ENCODE data around the gene VWCE.

The VWCE gene

DNA sequence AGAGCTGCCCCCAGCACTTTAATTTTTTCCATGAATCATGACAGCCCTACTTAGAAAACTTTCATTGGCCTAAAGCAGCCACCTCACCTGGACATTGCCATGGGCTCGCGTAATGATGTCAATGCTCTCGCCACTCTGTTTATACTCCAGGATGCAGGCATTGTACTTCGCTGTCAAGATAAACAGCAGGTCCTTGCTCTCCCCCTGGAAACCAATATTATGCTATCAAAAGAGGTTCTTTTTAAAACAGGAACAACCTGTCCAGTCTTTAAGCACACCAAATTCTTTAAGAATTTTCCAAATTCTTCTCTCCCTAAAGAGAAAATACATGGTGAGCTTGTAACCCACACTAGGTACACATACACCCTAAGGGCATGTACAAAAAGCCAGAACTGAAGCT lies 34.8 kb upstream of the VWCE start:
- H3K36me3 ChIP-seq (ENCODE audit: control insufficient read depth, low read length), result peaks cover 69% of the 10 kb centered on the region
- no peak overlapping the region for H3K4me3 ChIP-seq (ENCODE audit: low read length)
- no peaks in the 10 kb centered on the region for H3K9me2 ChIP-seq (replicated peaks; ENCODE audit: control insufficient read depth, low read length)
- H3F3A ChIP-seq (ENCODE audit: control insufficient read depth, insufficient read depth), result no peaks in the 10 kb centered on the region
- H3K4me2 ChIP-seq (ENCODE audit: low read length), result no peak overlapping the region
- TF ChIP-seq, protein P1, sequence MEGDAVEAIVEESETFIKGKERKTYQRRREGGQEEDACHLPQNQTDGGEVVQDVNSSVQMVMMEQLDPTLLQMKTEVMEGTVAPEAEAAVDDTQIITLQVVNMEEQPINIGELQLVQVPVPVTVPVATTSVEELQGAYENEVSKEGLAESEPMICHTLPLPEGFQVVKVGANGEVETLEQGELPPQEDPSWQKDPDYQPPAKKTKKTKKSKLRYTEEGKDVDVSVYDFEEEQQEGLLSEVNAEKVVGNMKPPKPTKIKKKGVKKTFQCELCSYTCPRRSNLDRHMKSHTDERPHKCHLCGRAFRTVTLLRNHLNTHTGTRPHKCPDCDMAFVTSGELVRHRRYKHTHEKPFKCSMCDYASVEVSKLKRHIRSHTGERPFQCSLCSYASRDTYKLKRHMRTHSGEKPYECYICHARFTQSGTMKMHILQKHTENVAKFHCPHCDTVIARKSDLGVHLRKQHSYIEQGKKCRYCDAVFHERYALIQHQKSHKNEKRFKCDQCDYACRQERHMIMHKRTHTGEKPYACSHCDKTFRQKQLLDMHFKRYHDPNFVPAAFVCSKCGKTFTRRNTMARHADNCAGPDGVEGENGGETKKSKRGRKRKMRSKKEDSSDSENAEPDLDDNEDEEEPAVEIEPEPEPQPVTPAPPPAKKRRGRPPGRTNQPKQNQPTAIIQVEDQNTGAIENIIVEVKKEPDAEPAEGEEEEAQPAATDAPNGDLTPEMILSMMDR (IDR thresholded peaks at IDR 0.05; ENCODE audit: low read depth, low read length, poor library complexity, severe bottlenecking), result no peak
- TF ChIP-seq EZH2phosphoT487 (IDR thresholded peaks at IDR 0.05; ENCODE audit: borderline replicate concordance, low read length), result no peak
- peaks cover 28% of the 10 kb centered on the region for H3K4me1 ChIP-seq (ENCODE audit: control insufficient read depth, low read length)
- peaks cover 15% of the 10 kb centered on the region for H4K20me1 ChIP-seq (ENCODE audit: control insufficient read depth, insufficient read depth, low read depth, low read length)
- H3K9me3 ChIP-seq (ENCODE audit: control insufficient read depth, insufficient read depth, low read length), result no peaks in the 10 kb centered on the region
- no peak overlapping the region for H3K27ac ChIP-seq (ENCODE audit: low read depth, low read length)
- H3K27me3 ChIP-seq (ENCODE audit: control insufficient read depth, low read length), result no peaks in the 10 kb centered on the region
- peaks cover 86% of the 10 kb centered on the region for H3K79me2 ChIP-seq (ENCODE audit: control insufficient read depth, low read length)

DNA sequence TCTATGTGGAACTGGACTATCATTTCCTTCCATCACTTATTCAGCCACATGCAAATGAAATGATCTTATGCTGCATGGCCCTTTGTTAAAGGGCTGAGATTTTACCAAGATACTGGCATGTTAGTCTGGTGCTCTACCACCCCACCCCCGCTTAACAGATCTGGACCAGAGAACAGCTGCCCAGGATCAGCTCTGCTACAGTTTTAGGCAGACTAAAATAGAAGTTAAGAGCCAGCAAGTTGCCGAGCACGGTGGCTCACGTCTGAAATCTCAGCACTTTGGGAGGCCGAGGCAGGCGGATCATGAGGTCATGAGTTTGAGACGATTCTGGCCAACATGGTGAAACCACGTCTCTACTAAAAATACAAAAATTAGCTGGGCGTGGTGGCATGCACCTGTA lies 33.2 kb upstream of the VWCE start:
- Histone ChIP-seq H3K27ac (ENCODE audit: low read depth, low read length) (no peak overlapping the region), H3K4me2 (ENCODE audit: low read length) (no peak overlapping the region), H3K9me2 (replicated peaks; ENCODE audit: control insufficient read depth, low read length) (no peaks in the 10 kb centered on the region), H3K79me2 (ENCODE audit: control insufficient read depth, low read length) (peaks cover 79% of the 10 kb centered on the region), H3K36me3 (ENCODE audit: control insufficient read depth, low read length) (peaks cover 84% of the 10 kb centered on the region), H3K9me3 (ENCODE audit: control insufficient read depth, insufficient read depth, low read length) (no peaks in the 10 kb centered on the region), H3K4me3 (ENCODE audit: low read length) (no peak overlapping the region), H3K27me3 (ENCODE audit: control insufficient read depth, low read length) (no peaks in the 10 kb centered on the region), H4K20me1 (ENCODE audit: control insufficient read depth, insufficient read depth, low read depth, low read length) (peaks cover 15% of the 10 kb centered on the region), H3F3A (ENCODE audit: control insufficient read depth, insufficient read depth) (no peaks in the 10 kb centered on the region), H3K4me1 (ENCODE audit: control insufficient read depth, low read length) (peaks cover 13% of the 10 kb centered on the region)
- no peak for TF ChIP-seq EZH2phosphoT487 (IDR thresholded peaks at IDR 0.05; ENCODE audit: borderline replicate concordance, low read length)
- TF ChIP-seq, protein P1 (IDR thresholded peaks at IDR 0.05; ENCODE audit: low read depth, low read length, poor library complexity, severe bottlenecking), result no peak

DNA sequence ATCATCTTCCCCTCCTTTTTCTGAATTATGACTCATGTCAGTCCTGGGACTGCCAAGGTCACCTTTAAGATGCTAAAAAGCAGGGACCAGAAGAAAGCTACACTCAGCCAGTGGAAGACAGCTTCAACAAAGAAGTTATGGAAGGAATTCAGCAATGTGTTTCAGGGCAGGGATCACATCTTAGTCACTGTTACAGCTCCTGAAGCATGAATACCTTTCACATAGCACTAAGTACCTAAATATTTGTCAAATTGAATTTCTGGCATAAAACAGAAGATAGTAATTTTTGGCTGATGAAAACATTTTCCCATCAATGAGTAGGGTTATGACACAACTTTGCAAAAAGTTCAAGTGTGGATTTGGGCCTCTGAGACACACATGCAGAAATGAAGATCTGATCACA lies 32.6 kb upstream of the VWCE start:
- Histone ChIP-seq H3K36me3 (ENCODE audit: control insufficient read depth, low read length) (peaks cover 89% of the 10 kb centered on the region), H3K79me2 (ENCODE audit: control insufficient read depth, low read length) (peaks cover 73% of the 10 kb centered on the region), H4K20me1 (ENCODE audit: control insufficient read depth, insufficient read depth, low read depth, low read length) (peaks cover 15% of the 10 kb centered on the region), H3F3A (ENCODE audit: control insufficient read depth, insufficient read depth) (no peaks in the 10 kb centered on the region), H3K27me3 (ENCODE audit: control insufficient read depth, low read length) (no peaks in the 10 kb centered on the region), H3K27ac (ENCODE audit: low read depth, low read length) (no peak overlapping the region), H3K4me3 (ENCODE audit: low read length) (no peak overlapping the region), H3K9me3 (ENCODE audit: control insufficient read depth, insufficient read depth, low read length) (no peaks in the 10 kb centered on the region), H3K4me2 (ENCODE audit: low read length) (no peak overlapping the region), H3K4me1 (ENCODE audit: control insufficient read depth, low read length) (peaks cover 13% of the 10 kb centered on the region), H3K9me2 (replicated peaks; ENCODE audit: control insufficient read depth, low read length) (no peaks in the 10 kb centered on the region)
- TF ChIP-seq, protein P1 (IDR thresholded peaks at IDR 0.05; ENCODE audit: low read depth, low read length, poor library complexity, severe bottlenecking), result no peak
- no peak for TF ChIP-seq EZH2phosphoT487 (IDR thresholded peaks at IDR 0.05; ENCODE audit: borderline replicate concordance, low read length)
